DOHH2 (cell line): ENCODE results near the gene DNAI2.

Experiments
- H3F3A ChIP-seq: fragments of 200-600 bp; sonication (generic), shearing (Covaris generic); 2 replicates; pipeline ENCODE4 v1.6.0; 2016; ENCODE audit warnings: antibody characterized with exemption, mild to moderate bottlenecking; ENCODE audit not compliant: control insufficient read depth, insufficient read depth
- H3K27ac ChIP-seq: fragments of 200-600 bp; sonication (generic); 2 replicates; pipeline ENCODE4 v1.5.1; 2014; ENCODE audit warnings: low read depth, mild to moderate bottlenecking, low read length, moderate library complexity
- H3K27me3 ChIP-seq: fragments of 200-600 bp; sonication (generic); 2 replicates; pipeline ENCODE4 v1.6.1; 2014; ENCODE audit warnings: mild to moderate bottlenecking, low read length, mixed read lengths; ENCODE audit not compliant: control insufficient read depth
- H3K36me3 ChIP-seq: fragments of 200-600 bp; sonication (generic); 2 replicates; pipeline ENCODE4 v1.6.1; 2014; ENCODE audit warnings: mild to moderate bottlenecking, low read length, moderate library complexity, mixed read lengths; ENCODE audit not compliant: control insufficient read depth
- H3K4me1 ChIP-seq: fragments of 200-600 bp; sonication (generic); 2 replicates; pipeline ENCODE4 v1.6.1; 2014; ENCODE audit warnings: mild to moderate bottlenecking, low read length, mixed read lengths; ENCODE audit not compliant: control insufficient read depth
- H3K4me2 ChIP-seq: fragments of 200-600 bp; sonication (generic); 2 replicates; pipeline ENCODE4 v1.6.0; 2014; ENCODE audit warnings: mild to moderate bottlenecking, low read length, moderate library complexity
- H3K4me3 ChIP-seq: fragments of 200-600 bp; sonication (generic); 2 replicates; pipeline ENCODE4 v1.5.1; 2014; ENCODE audit warnings: mild to moderate bottlenecking, low read length, mixed read lengths
- H3K79me2 ChIP-seq: fragments of 200-600 bp; sonication (generic); 2 replicates; pipeline ENCODE4 v1.6.1; 2014; ENCODE audit warnings: mild to moderate bottlenecking, low read length, mixed read lengths; ENCODE audit not compliant: control insufficient read depth
- H3K9me2 ChIP-seq: fragments of 200-600 bp; sonication (generic); replicated peaks from 2 replicates; pipeline ENCODE4 v1.6.1; 2014; ENCODE audit warnings: mild to moderate bottlenecking, low read length, mixed read lengths; ENCODE audit not compliant: control insufficient read depth
- H3K9me3 ChIP-seq: fragments of 200-600 bp; sonication (generic); 2 replicates; pipeline ENCODE4 v1.6.1; 2014; ENCODE audit warnings: antibody characterized with exemption, low read length, mixed read lengths; ENCODE audit not compliant: control insufficient read depth, insufficient read depth
- H4K20me1 ChIP-seq: fragments of 200-600 bp; sonication (generic); 2 replicates; pipeline ENCODE4 v1.6.0; 2014; ENCODE audit warnings: low read depth, mild to moderate bottlenecking, antibody characterized with exemption, low read length, moderate library complexity; ENCODE audit not compliant: control insufficient read depth, insufficient read depth
- EZH2phosphoT487 ChIP-seq: fragments of 200-600 bp; sonication (generic); IDR thresholded peaks from 2 replicates; pipeline ENCODE4 v1.6.1; 2017; ENCODE audit warnings: borderline replicate concordance, mild to moderate bottlenecking, antibody characterized with exemption, low read length, moderate library complexity, mixed read lengths
- TF ChIP-seq, protein P1 (sequence below): fragments of 200-600 bp; sonication (generic); IDR thresholded peaks from one replicate; pipeline ENCODE4 v1.5.1; 2014; ENCODE audit warnings: antibody characterized with exemption, mild to moderate bottlenecking, low read depth, low read length; ENCODE audit not compliant: poor library complexity, severe bottlenecking

DNAI2 gene

DNA sequence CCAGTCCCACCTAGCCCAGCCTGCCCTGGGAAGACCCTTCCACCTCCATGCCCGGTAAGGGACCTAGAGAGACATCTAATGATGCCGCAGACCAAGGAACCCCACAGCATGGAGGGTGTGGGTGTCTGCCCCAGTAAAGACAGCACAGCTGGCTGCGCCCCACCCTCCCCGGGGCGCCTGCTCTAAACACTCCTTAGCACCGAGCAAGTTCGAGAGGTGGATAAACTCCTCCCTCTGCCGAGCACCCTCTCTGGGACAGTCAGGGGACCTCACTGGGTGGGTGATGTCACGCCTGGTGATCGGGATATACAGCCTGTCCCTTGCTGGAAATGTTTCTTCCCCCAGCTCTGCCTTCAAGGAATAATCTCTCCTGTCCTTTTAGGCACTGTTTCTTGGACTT lies 16.7 kb upstream of the DNAI2 start:
- H3K27ac ChIP-seq, result no peak overlapping the region
- H3F3A ChIP-seq, result no peaks in the 10 kb centered on the region
- no peaks in the 10 kb centered on the region for H4K20me1 ChIP-seq
- no peaks in the 10 kb centered on the region for H3K79me2 ChIP-seq
- no peaks in the 10 kb centered on the region for H3K9me2 ChIP-seq
- no peaks in the 10 kb centered on the region for H3K27me3 ChIP-seq
- no peaks in the 10 kb centered on the region for H3K36me3 ChIP-seq
- H3K4me2 ChIP-seq, result no peak overlapping the region
- H3K4me1 ChIP-seq, result no peaks in the 10 kb centered on the region
- H3K4me3 ChIP-seq, result no peak overlapping the region
- no peaks in the 10 kb centered on the region for H3K9me3 ChIP-seq
- TF ChIP-seq, protein P1, sequence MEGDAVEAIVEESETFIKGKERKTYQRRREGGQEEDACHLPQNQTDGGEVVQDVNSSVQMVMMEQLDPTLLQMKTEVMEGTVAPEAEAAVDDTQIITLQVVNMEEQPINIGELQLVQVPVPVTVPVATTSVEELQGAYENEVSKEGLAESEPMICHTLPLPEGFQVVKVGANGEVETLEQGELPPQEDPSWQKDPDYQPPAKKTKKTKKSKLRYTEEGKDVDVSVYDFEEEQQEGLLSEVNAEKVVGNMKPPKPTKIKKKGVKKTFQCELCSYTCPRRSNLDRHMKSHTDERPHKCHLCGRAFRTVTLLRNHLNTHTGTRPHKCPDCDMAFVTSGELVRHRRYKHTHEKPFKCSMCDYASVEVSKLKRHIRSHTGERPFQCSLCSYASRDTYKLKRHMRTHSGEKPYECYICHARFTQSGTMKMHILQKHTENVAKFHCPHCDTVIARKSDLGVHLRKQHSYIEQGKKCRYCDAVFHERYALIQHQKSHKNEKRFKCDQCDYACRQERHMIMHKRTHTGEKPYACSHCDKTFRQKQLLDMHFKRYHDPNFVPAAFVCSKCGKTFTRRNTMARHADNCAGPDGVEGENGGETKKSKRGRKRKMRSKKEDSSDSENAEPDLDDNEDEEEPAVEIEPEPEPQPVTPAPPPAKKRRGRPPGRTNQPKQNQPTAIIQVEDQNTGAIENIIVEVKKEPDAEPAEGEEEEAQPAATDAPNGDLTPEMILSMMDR, result no peak
- no peak for TF ChIP-seq EZH2phosphoT487

DNA sequence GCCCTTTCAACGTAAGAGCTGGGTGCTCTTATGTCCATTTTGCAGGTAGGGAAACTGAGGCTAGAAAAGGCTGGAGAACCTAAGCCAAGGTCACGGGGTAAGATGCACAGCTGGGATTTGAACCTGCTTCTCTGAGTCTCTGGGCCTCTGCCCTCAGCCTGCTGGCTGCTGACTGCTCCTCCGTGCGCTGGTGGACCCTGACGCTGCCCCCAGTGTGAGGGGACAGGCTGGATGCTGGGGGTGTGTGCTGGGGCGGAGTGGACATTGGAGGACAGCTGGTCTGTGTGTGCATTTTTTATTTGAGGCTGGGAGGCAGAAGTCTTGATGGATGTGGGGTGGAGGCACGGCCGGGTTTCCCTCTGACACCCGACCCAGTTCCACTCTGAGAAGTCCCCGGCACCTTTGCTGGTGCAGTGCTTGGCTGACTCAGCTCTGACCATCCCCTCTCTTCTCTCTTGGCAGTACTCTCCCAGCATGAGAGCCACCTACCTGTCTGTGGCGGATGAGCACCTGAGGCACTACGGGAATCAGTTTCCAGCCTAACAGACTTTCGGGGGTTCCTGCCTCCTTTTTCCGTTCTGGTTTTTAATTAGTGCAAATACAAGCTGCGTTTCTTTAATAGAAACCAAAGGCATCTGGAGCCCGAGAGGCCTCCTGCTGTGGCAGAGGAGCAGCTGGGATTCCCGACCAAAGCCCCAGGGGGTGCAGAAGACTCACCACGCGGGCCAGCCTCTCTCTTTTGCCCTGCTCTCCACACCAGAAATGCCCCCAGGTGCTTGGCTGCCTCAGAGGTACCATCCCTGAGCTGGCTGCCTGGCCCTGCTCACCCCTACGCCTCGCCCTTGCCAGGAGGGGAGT lies 14.1 kb upstream of the DNAI2 start:
- no peaks in the 10 kb centered on the region for H3K4me1 ChIP-seq
- H4K20me1 ChIP-seq, result no peaks in the 10 kb centered on the region
- TF ChIP-seq, protein P1, result no peak
- no peak for TF ChIP-seq EZH2phosphoT487
- no peaks in the 10 kb centered on the region for H3K36me3 ChIP-seq
- no peak overlapping the region for H3K4me2 ChIP-seq
- no peaks in the 10 kb centered on the region for H3K79me2 ChIP-seq
- H3K9me2 ChIP-seq, result no peaks in the 10 kb centered on the region
- H3K27ac ChIP-seq, result no peak overlapping the region
- H3K4me3 ChIP-seq, result no peak overlapping the region
- H3K27me3 ChIP-seq, result no peaks in the 10 kb centered on the region
- H3F3A ChIP-seq, result no peaks in the 10 kb centered on the region
- no peaks in the 10 kb centered on the region for H3K9me3 ChIP-seq

DNA sequence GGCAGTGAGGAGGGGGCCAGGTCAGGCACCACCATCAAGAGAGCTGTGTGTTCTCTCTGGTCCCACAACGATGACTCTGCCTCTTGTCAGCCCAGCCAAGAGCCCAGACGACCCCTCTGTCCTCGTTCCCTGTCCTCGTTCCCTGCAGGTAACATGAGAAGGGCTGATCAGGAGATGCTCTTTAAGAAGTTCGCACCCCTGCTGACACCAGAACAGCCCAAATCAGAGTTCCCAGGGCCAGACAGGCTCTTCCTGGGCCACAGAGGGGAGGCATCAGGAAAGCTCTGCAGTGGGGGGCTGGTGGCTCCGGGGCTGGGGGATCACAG lies 13.5 kb upstream of the DNAI2 start:
- Histone ChIP-seq H3K9me3 (no peaks in the 10 kb centered on the region), H4K20me1 (no peaks in the 10 kb centered on the region), H3K79me2 (no peaks in the 10 kb centered on the region), H3F3A (no peaks in the 10 kb centered on the region), H3K9me2 (no peaks in the 10 kb centered on the region), H3K27ac (no peak overlapping the region), H3K4me3 (no peak overlapping the region), H3K27me3 (no peaks in the 10 kb centered on the region), H3K36me3 (no peaks in the 10 kb centered on the region), H3K4me2 (no peak overlapping the region), H3K4me1 (no peaks in the 10 kb centered on the region)
- TF ChIP-seq, protein P1, result no peak
- no peak for TF ChIP-seq EZH2phosphoT487
